Keratinocyte (primary cell): ENCODE measurements around the gene B3GALT6.

ENCODE experiments used
- CTCF ChIP-seq, 3 experiments: IDR thresholded peaks in 1 of 3; conservative IDR thresholded peaks in 1 of 3; optimal IDR thresholded peaks in 1 of 3; 2 replicates in 2 of 3; 3 replicates in 1 of 3; pipeline versions ENCODE3 to v1.5.1; 2011; ENCODE audit warnings: low read length in 3 of 3, mild to moderate bottlenecking in 3 of 3, moderate library complexity in 2 of 3, control low read depth in 1 of 3, inconsistent platforms in 1 of 3; ENCODE audit not compliant: insufficient read depth in 2 of 3; ENCODE audit errors: extremely low read depth in 1 of 3
- EZH2 ChIP-seq: IDR thresholded peaks from one replicate; pipeline ENCODE4 v1.6.1; 2012; ENCODE audit warnings: inconsistent platforms, mild to moderate bottlenecking, low read length, moderate library complexity

- no peak for TF ChIP-seq CTCF (optimal IDR thresholded peaks at IDR 0.05 in 1 of 3, IDR thresholded peaks at IDR 0.05 in 1 of 3, conservative IDR thresholded peaks at IDR 0.05 in 1 of 3; ENCODE audit: extremely low read depth in 1 of 3, insufficient read depth in 2 of 3, low read length in 3 of 3)
- TF ChIP-seq EZH2, result no peak
Measured at GRCh38 chr1:1279028-1279427, 47.0 kb downstream of the B3GALT6 start.
